Activated CD8-positive, alpha-beta T cell treated with anti-CD3 and anti-CD28 coated beads for 36 hours (primary cell): ENCODE data around the gene FBN1. TPM values are rescaled to one million over a fixed set of nuclear protein-coding genes. Genes with fewer than 3 reads are reported as not detected.

ENCODE experiments used
- ATAC-seq: fragments of 200-7000 bp; cut with Tn5 transposase; one replicate; pipeline ENCODE4 v1.10.0; 2021; ENCODE audit warnings: mild to moderate bottlenecking, moderate library complexity
- CTCF ChIA-PET: fragments of 350-600 bp; sonication (Branson Sonifier 250); formaldehyde crosslinking; loops from one replicate; lab custom pipeline; 2021; ENCODE audit warnings: antibody characterized with exemption; lab: Charles Lee
- POLR2A ChIA-PET: fragments of 350-600 bp; sonication (Branson Sonifier 250); formaldehyde crosslinking; loops from one replicate; lab custom pipeline; 2021; ENCODE audit warnings: antibody characterized with exemption; lab: Charles Lee
- DNase-seq: peaks from one replicate; pipeline ENCODE4 v3.0.0-alpha.2; 2020
- H3K27ac Mint-ChIP-seq: one replicate; pipeline ENCODE4 v1.8.0; 2021; ENCODE audit warnings: mild to moderate bottlenecking, mixed read lengths
- H3K27me3 Mint-ChIP-seq: one replicate; pipeline ENCODE4 v1.8.0; 2021; ENCODE audit warnings: mixed read lengths
- H3K36me3 Mint-ChIP-seq: one replicate; pipeline ENCODE4 v1.8.0; 2021; ENCODE audit warnings: low read depth, mixed read lengths
- H3K4me1 Mint-ChIP-seq: one replicate; pipeline ENCODE4 v1.8.0; 2021; ENCODE audit warnings: low read depth, mixed read lengths
- H3K4me3 Mint-ChIP-seq: one replicate; pipeline ENCODE4 v1.8.0; 2021; ENCODE audit warnings: mild to moderate bottlenecking, moderate library complexity, mixed read lengths
- H3K9me3 Mint-ChIP-seq: one replicate; pipeline ENCODE4 v1.8.0; 2021; ENCODE audit warnings: mixed read lengths
- CTCF ChIP-seq: fragments of 200-600 bp; IDR thresholded peaks from one replicate; pipeline ENCODE4 v1.8.0; 2022; ENCODE audit warnings: antibody characterized with exemption, mild to moderate bottlenecking
- intact Hi-C: fragments of 100-400 bp; cut with micrococcal nuclease; formaldehyde crosslinking; loops from one replicate; pipeline ENCODE4 v1.10.0; 2022
- total RNA-seq, 2 experiments: library from RNA; stranded (reverse); gene quantifications; one replicate each; pipeline ENCODE4 v1.2.3, GENCODE V29; 2021

Gene FBN1
- total RNA-seq, 2 experiments from 2014 or later, result 0.38 to 0.49 TPM

- CTCF ChIA-PET, result no interaction called here
- no peak overlapping the region for H3K27ac Mint-ChIP-seq
- ATAC-seq (no peak), DNase-seq (no peak)
- intact Hi-C loops, result no loop called here
- no peak for TF ChIP-seq CTCF
- no peaks in the 10 kb centered on the region for H3K4me1 Mint-ChIP-seq
- no peaks in the 10 kb centered on the region for H3K9me3 Mint-ChIP-seq
- H3K36me3 Mint-ChIP-seq, result no peaks in the 10 kb centered on the region
- no peak overlapping the region for H3K4me3 Mint-ChIP-seq
- no peaks in the 10 kb centered on the region for H3K27me3 Mint-ChIP-seq
- POLR2A ChIA-PET, result no interaction called here
Measured at GRCh38 chr15:48607846-48608245, 37.7 kb downstream of the FBN1 start.

GRCh38 chr15:48604567-48604966, 40.9 kb downstream of the FBN1 start:
- H3K27me3 Mint-ChIP-seq, result peaks cover 3% of the 10 kb centered on the region
- CTCF ChIA-PET, result no interaction called here
- H3K36me3 Mint-ChIP-seq, result no peaks in the 10 kb centered on the region
- POLR2A ChIA-PET, result no interaction called here
- intact Hi-C loops, result no loop called here
- ATAC-seq (no peak), DNase-seq (no peak)
- no peak for TF ChIP-seq CTCF
- no peaks in the 10 kb centered on the region for H3K9me3 Mint-ChIP-seq
- no peak overlapping the region for H3K27ac Mint-ChIP-seq
- no peaks in the 10 kb centered on the region for H3K4me1 Mint-ChIP-seq
- H3K4me3 Mint-ChIP-seq, result no peak overlapping the region

- no peak for TF ChIP-seq CTCF
- Mint-ChIP-seq H3K36me3 (no peaks in the 10 kb centered on the region), H3K27me3 (peaks cover 3% of the 10 kb centered on the region), H3K4me1 (no peaks in the 10 kb centered on the region), H3K9me3 (no peaks in the 10 kb centered on the region), H3K27ac (no peak overlapping the region), H3K4me3 (no peak overlapping the region)
- no peak for DNase-seq
- ChIA-PET POLR2A (no interaction called here), CTCF (no interaction called here)
- no peak for ATAC-seq
- intact Hi-C loops, result no loop called here
Measured at GRCh38 chr15:48603922-48604321, 41.6 kb downstream of the FBN1 start.

DNA sequence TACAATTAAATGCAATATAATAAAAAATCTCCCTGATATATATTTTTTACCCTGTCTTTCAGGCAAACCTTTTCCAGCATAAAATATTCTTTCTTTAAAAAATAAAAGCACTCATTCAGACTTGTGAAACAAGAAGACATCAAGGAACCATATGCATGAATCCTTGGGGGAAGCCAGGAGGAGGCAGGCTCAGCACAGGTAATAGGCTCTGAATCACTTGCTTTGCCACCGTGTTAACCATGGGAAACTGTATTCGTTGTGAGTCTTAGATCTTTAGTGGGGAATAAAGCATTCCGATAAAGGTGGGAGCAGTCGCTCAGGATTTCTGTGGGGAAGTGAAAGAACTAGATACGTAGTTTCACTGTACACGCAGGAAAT, 42.4 kb downstream of the FBN1 start:
- Mint-ChIP-seq H3K36me3 (no peaks in the 10 kb centered on the region), H3K27ac (no peak overlapping the region), H3K9me3 (no peaks in the 10 kb centered on the region), H3K4me3 (no peak overlapping the region), H3K4me1 (no peaks in the 10 kb centered on the region), H3K27me3 (peaks cover 3% of the 10 kb centered on the region)
- no peak for DNase-seq
- no peak for ATAC-seq
- intact Hi-C loops, result no loop called here
- ChIA-PET CTCF (no interaction called here), POLR2A (no interaction called here)
- no peak for TF ChIP-seq CTCF

DNA sequence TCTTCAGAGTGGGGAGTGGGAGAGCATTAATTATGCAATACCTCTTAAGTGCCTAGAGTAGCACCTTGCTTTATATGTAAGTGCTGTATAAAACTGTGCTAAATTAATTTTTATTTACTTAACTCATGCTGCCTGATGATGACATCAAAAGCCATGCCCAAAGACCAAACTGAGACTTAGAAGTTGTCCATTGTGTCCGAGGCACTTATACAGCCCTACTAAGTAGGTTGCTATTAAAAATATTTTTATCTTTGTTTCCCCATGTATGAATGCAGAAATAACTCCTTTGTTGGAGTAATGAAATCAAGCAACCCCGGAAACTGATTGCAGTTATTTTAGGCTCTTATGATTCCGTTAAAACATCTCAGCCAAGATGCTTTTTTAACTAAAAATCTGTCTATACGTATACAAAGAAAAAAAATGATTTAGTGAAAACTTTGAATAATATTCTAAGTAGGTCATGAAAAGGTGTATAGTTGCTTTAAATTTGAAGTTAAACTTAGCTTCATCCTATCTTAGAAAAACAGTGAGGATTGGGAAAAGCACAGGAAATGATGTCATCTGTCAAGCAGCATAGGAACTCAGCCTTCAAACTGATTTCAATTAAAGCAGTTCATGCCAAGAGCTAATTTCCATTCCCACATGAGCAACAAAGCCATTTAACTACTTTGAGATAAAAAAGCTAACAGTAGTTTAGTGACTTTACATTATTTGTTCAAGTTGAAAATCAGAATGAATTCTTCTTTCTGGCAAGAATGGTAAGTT, 43.0 kb downstream of the FBN1 start:
- Mint-ChIP-seq H3K9me3 (no peaks in the 10 kb centered on the region), H3K36me3 (no peaks in the 10 kb centered on the region), H3K4me1 (no peaks in the 10 kb centered on the region), H3K27ac (no peak overlapping the region), H3K4me3 (no peak overlapping the region), H3K27me3 (peaks cover 3% of the 10 kb centered on the region)
- ChIA-PET POLR2A (no interaction called here), CTCF (no interaction called here)
- ATAC-seq, result no peak
- no peak for TF ChIP-seq CTCF
- intact Hi-C loops, result no loop called here
- DNase-seq, result no peak
